NB4 (cell line): ENCODE results near the gene TMEM53.
A peak's percentile ranks its signal among the peaks of the same experiment; 100 is the strongest.

Source experiments
- DNase-seq: peaks from one replicate; pipeline ENCODE4 v3.0.0; 2010; ENCODE audit warnings: low read depth
- H3K4me3 ChIP-seq: one replicate; pipeline ENCODE4 v1.5.1; 2011; ENCODE audit warnings: mild to moderate bottlenecking, low read depth, low read length, moderate library complexity
- CTCF ChIP-seq: IDR thresholded peaks from one replicate; pipeline ENCODE4 v1.5.1; 2012; ENCODE audit warnings: low read depth, low read length
- MAX ChIP-seq: IDR thresholded peaks from 2 replicates; pipeline ENCODE4 v1.6.1; 2011; ENCODE audit warnings: low read depth, low read length
- MYC ChIP-seq: IDR thresholded peaks from 2 replicates; pipeline ENCODE4 v1.6.1; 2011; ENCODE audit warnings: low read depth, low read length
- POLR2A ChIP-seq: IDR thresholded peaks from 2 replicates; pipeline ENCODE4 v1.6.1; 2011; ENCODE audit warnings: mild to moderate bottlenecking; ENCODE audit not compliant: insufficient read length; ENCODE audit errors: extremely low read depth

Gene TMEM53

GRCh38 chr1:44609412-44609767, 64.9 kb downstream of the TMEM53 start:
- no peak overlapping the region for H3K4me3 ChIP-seq
- TF ChIP-seq POLR2A, result no peak
- peak; percentile 42 for TF ChIP-seq CTCF
- peak; percentile 57 for DNase-seq

- no peak overlapping the region for H3K4me3 ChIP-seq
- DNase-seq, result peak; percentile 38
- TF ChIP-seq MYC (no peak), POLR2A (no peak), CTCF (peak; percentile 40), MAX (no peak)
Measured at GRCh38 chr1:44608141-44608540, 66.1 kb downstream of the TMEM53 start.

GRCh38 chr1:44606701-44607281, 67.5 kb downstream of the TMEM53 start:
- no peak for DNase-seq
- no peak for TF ChIP-seq MYC
- TF ChIP-seq MAX, result no peak
- no peak for TF ChIP-seq POLR2A
- no peak for TF ChIP-seq CTCF
- no peak overlapping the region for H3K4me3 ChIP-seq

GRCh38 chr1:44605914-44606615, 68.2 kb downstream of the TMEM53 start:
- no peak for DNase-seq
- H3K4me3 ChIP-seq, result no peak overlapping the region
- TF ChIP-seq MAX (no peak), MYC (no peak), POLR2A (no peak), CTCF (no peak)

- no peak for DNase-seq
- TF ChIP-seq MYC (no peak), MAX (no peak), POLR2A (no peak), CTCF (no peak)
- no peak overlapping the region for H3K4me3 ChIP-seq
Measured at GRCh38 chr1:44604157-44604955, 69.9 kb downstream of the TMEM53 start.
